Thoracic aorta (tissue), 2 donors: ENCODE measurements around the gene DOC2B. TPM values are rescaled to one million over a fixed set of nuclear protein-coding genes. Genes with fewer than 3 reads are reported as not detected.
"Not testable (repeated sequence)": the region's sequence is repeated elsewhere in the genome, so short reads cannot be mapped to it uniquely, and the experiment has no call there.

ENCODE experiments used
- ATAC-seq: fragments of 150-250 bp; one replicate; pipeline ENCODE4 v1.8.0; 2017; ENCODE audit warnings: low read depth; ENCODE audit not compliant: insufficient number of reproducible peaks, low FRiP score
- DNase-seq: peaks from one replicate; pipeline ENCODE4 v3.0.0-alpha.2; 2020; ENCODE audit warnings: low spot score
- H3K27ac ChIP-seq, 2 donors: fragments of 200-600 bp; sonication (generic); 1 replicate in 1 of 2; 2 replicates in 1 of 2; pipeline ENCODE4 v1.5.1; 2016; ENCODE audit warnings: mild to moderate bottlenecking in 2 of 2, moderate library complexity in 2 of 2
- H3K27me3 ChIP-seq: fragments of 200-600 bp; sonication (generic); replicated peaks from 2 replicates; pipeline ENCODE4 v1.6.0; 2016; ENCODE audit warnings: mild to moderate bottlenecking; ENCODE audit not compliant: insufficient read depth
- H3K36me3 ChIP-seq: fragments of 200-600 bp; sonication (generic); one replicate; pipeline ENCODE4 v1.5.1; 2016
- H3K4me1 ChIP-seq, 2 donors: fragments of 200-600 bp; sonication (generic); 1 replicate in 1 of 2; 2 replicates in 1 of 2; pipeline versions ENCODE4 v1.5.1 to v1.6.0; 2016; ENCODE audit warnings: low read depth in 2 of 2, mild to moderate bottlenecking in 1 of 2; ENCODE audit not compliant: control insufficient read depth in 1 of 2
- H3K4me3 ChIP-seq: fragments of 200-600 bp; sonication (generic); 2 replicates; pipeline ENCODE4 v1.5.1; 2016; ENCODE audit warnings: mild to moderate bottlenecking
- H3K9me3 ChIP-seq: fragments of 200-600 bp; sonication (generic); 2 replicates; pipeline ENCODE4 v1.5.1; 2016
- CTCF ChIP-seq: fragments of 200-600 bp; sonication (generic); IDR thresholded peaks from one replicate; pipeline ENCODE4 v1.5.1; 2019; ENCODE audit warnings: antibody characterized with exemption
- total RNA-seq, 2 donors: library from RNA; depleted of rRNA; stranded (reverse); fragments of >200 nt; gene quantifications; one replicate each; pipeline versions ENCODE4 v1.1.0 to v1.2.3, GENCODE V29; 2016

Gene DOC2B
- total RNA-seq, 2 donors from 2014 or later: 4.2 to 7.5 TPM

GRCh38 chr17:223723-224471 lies 42.4 kb upstream of the DOC2B start:
- Histone ChIP-seq H3K27me3 (no peaks in the 10 kb centered on the region), H3K36me3 (no peaks in the 10 kb centered on the region), H3K27ac (no peak overlapping the region), H3K9me3 (no peaks in the 10 kb centered on the region), H3K4me1 (no peaks in the 10 kb centered on the region), H3K4me3 (no peak overlapping the region)
- ATAC-seq (no peak), DNase-seq (no peak)
- no peak for TF ChIP-seq CTCF

GRCh38 chr17:222172-222571 lies 40.7 kb upstream of the DOC2B start:
- H3K36me3 ChIP-seq: no peaks in the 10 kb centered on the region
- DNase-seq (no peak), ATAC-seq (no peak)
- H3K4me1 ChIP-seq: no peaks in the 10 kb centered on the region
- H3K27ac ChIP-seq: no peak overlapping the region
- H3K4me3 ChIP-seq: no peak overlapping the region
- no peaks in the 10 kb centered on the region for H3K9me3 ChIP-seq
- H3K27me3 ChIP-seq: no peaks in the 10 kb centered on the region
- no peak for TF ChIP-seq CTCF

GRCh38 chr17:219696-220095 lies 38.2 kb upstream of the DOC2B start:
- Histone ChIP-seq H3K36me3 (no peaks in the 10 kb centered on the region), H3K4me1 (no peaks in the 10 kb centered on the region), H3K9me3 (no peaks in the 10 kb centered on the region), H3K4me3 (no peak overlapping the region), H3K27ac (no peak overlapping the region), H3K27me3 (no peaks in the 10 kb centered on the region)
- ATAC-seq (no peak), DNase-seq (no peak)
- no peak for TF ChIP-seq CTCF

GRCh38 chr17:218432-219110 lies 37.1 kb upstream of the DOC2B start:
- Histone ChIP-seq H3K27ac (no peak overlapping the region), H3K4me1 (no peaks in the 10 kb centered on the region), H3K4me3 (no peak overlapping the region), H3K9me3 (no peaks in the 10 kb centered on the region), H3K36me3 (no peaks in the 10 kb centered on the region), H3K27me3 (no peaks in the 10 kb centered on the region)
- TF ChIP-seq CTCF: no peak
- no peak for DNase-seq
- no peak for ATAC-seq

- no peaks in the 10 kb centered on the region for H3K36me3 ChIP-seq
- H3K27ac ChIP-seq: no peak overlapping the region
- no peaks in the 10 kb centered on the region for H3K9me3 ChIP-seq
- no peak overlapping the region for H3K4me3 ChIP-seq
- TF ChIP-seq CTCF: no peak
- DNase-seq (no peak), ATAC-seq (no peak)
- no peaks in the 10 kb centered on the region for H3K27me3 ChIP-seq
- H3K4me1 ChIP-seq: no peaks in the 10 kb centered on the region
Observed at GRCh38 chr17:216625-217024, 35.2 kb upstream of the DOC2B start.

- not testable (repeated sequence) for DNase-seq, H3K4me3 ChIP-seq, H3K4me1 ChIP-seq, H3K27me3 ChIP-seq, H3K27ac ChIP-seq, H3K9me3 ChIP-seq, ATAC-seq, H3K36me3 ChIP-seq
Observed at GRCh38 chr17:215563-216478, 34.4 kb upstream of the DOC2B start.
